ENCODE results near the gene SLC6A11.

DNA sequence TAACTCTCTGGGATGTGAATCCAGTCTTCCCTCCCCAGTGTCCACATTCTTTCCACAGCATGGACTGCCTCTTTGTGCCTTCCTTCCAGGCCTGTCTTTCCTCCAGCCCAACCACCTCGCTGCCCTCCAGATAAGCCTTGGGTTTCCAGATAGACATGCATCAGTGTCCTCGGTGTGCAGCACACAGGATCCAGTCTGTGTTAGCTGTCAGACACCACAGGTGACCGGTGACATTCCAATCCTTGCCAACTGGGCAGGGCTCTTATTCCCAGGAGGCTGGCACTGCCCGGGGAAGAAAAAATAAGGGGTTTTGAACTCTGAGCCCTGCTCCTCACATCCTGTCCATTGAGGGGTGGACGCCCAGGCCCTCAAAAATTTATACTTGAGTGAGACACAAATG, 170.6 kb downstream of the SLC6A11 start:
- TF ChIP-seq POLR3G (IDR thresholded peaks at IDR 0.05; ENCODE audit: extremely low read depth, insufficient read length, insufficient replicate concordance) (no peak), IFI16 (CRISPR knock-in tag; IDR thresholded peaks at IDR 0.05) (no peak)
- TF ChIP-seq, protein P1, sequence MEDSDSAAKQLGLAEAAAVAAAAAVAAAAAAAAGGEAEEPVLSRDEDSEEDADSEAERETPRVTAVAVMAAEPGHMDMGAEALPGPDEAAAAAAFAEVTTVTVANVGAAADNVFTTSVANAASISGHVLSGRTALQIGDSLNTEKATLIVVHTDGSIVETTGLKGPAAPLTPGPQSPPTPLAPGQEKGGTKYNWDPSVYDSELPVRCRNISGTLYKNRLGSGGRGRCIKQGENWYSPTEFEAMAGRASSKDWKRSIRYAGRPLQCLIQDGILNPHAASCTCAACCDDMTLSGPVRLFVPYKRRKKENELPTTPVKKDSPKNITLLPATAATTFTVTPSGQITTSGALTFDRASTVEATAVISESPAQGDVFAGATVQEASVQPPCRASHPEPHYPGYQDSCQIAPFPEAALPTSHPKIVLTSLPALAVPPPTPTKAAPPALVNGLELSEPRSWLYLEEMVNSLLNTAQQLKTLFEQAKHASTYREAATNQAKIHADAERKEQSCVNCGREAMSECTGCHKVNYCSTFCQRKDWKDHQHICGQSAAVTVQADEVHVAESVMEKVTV (CRISPR knock-in tag; IDR thresholded peaks at IDR 0.05) = no peak
- TF ChIP-seq, protein P2, sequence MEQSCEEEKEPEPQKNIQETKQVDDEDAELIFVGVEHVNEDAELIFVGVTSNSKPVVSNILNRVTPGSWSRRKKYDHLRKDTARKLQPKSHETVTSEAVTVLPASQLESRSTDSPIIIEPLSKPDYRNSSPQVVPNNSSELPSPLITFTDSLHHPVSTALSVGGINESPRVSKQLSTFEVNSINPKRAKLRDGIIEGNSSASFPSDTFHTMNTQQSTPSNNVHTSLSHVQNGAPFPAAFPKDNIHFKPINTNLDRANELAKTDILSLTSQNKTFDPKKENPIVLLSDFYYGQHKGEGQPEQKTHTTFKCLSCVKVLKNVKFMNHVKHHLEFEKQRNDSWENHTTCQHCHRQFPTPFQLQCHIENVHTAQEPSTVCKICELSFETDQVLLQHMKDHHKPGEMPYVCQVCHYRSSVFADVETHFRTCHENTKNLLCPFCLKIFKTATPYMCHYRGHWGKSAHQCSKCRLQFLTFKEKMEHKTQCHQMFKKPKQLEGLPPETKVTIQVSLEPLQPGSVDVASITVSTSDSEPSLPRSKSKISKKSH (CRISPR knock-in tag; IDR thresholded peaks at IDR 0.05) = no peak

Data from K562 (cell line).